Stimulated activated CD4-positive, alpha-beta T cell treated with anti-CD3 and anti-CD28 coated beads, TNF-alpha, amount 100 ng/mL, for 48 hours (primary cell): ENCODE results near the gene RDX.
"Not testable (repeated sequence)": the region's sequence is repeated elsewhere in the genome, so short reads cannot be mapped to it uniquely, and the experiment has no call there.

Experiments used
- DNase-seq, 3 donors: peaks; one replicate each; pipeline ENCODE4 v3.0.0-alpha.2; 2020; ENCODE audit warnings: low read depth in 3 of 3

The RDX gene

GRCh38 chr11:110272919-110273318 lies 23.5 kb downstream of the RDX start:
- DNase-seq: no peak

GRCh38 chr11:110269996-110270395 lies 26.4 kb downstream of the RDX start:
- DNase-seq: no peak

- no peak for DNase-seq
Observed at GRCh38 chr11:110268441-110268840, 28.0 kb downstream of the RDX start.

- no peak for DNase-seq
Observed at GRCh38 chr11:110262072-110262403, 34.4 kb downstream of the RDX start.

GRCh38 chr11:110261195-110262071 lies 35.0 kb downstream of the RDX start:
- DNase-seq: no peak

GRCh38 chr11:110253525-110253924 lies 42.9 kb downstream of the RDX start:
- no peak for DNase-seq

- DNase-seq: no peak
Observed at GRCh38 chr11:110251836-110252235, 44.6 kb downstream of the RDX start.

- DNase-seq: no peak
Observed at GRCh38 chr11:110250168-110250567, 46.2 kb downstream of the RDX start.

- DNase-seq: no peak
Observed at GRCh38 chr11:110249766-110250165, 46.6 kb downstream of the RDX start.

GRCh38 chr11:110249066-110249465 lies 47.3 kb downstream of the RDX start:
- DNase-seq: no peak

GRCh38 chr11:110243791-110244190 lies 52.6 kb downstream of the RDX start:
- DNase-seq: no peak

GRCh38 chr11:110242746-110243145 lies 53.7 kb downstream of the RDX start:
- no peak for DNase-seq

- DNase-seq: no peak
Observed at GRCh38 chr11:110242188-110242587, 54.2 kb downstream of the RDX start.

GRCh38 chr11:110235966-110236365 lies 60.4 kb downstream of the RDX start:
- no peak for DNase-seq

GRCh38 chr11:110230377-110230776 lies 66.0 kb downstream of the RDX start:
- no peak for DNase-seq

GRCh38 chr11:110219006-110219785 lies 77.2 kb downstream of the RDX start:
- no peak for DNase-seq

GRCh38 chr11:110217936-110218335 lies 78.5 kb downstream of the RDX start:
- DNase-seq: no peak

- DNase-seq: no peak
Observed at GRCh38 chr11:110217223-110217877, 79.1 kb downstream of the RDX start.

GRCh38 chr11:110209313-110209694 lies 87.1 kb downstream of the RDX start:
- not testable (repeated sequence) for DNase-seq

GRCh38 chr11:110208678-110209312 lies 87.6 kb downstream of the RDX start:
- not testable (repeated sequence) for DNase-seq

- no peak for DNase-seq
Observed at GRCh38 chr11:110207123-110207522, 89.3 kb downstream of the RDX start.

GRCh38 chr11:110200836-110201235 lies 95.6 kb downstream of the RDX start:
- no peak for DNase-seq
